HG02870 (cell line): Measurements from ENCODE around the gene CRYGD.
A peak's percentile ranks its signal among the peaks of the same experiment; 100 is the strongest.
"Not testable (repeated sequence)": the region's sequence is repeated elsewhere in the genome, so short reads cannot be mapped to it uniquely, and the experiment has no call there.

Experiments used
- ATAC-seq: cut with Tn5 transposase; IDR thresholded peaks from one replicate; pipeline ENCODE4 v1.9.1; 2021; ENCODE audit warnings: mild to moderate bottlenecking, moderate library complexity; ENCODE audit not compliant: unreplicated experiment

CRYGD gene

DNA sequence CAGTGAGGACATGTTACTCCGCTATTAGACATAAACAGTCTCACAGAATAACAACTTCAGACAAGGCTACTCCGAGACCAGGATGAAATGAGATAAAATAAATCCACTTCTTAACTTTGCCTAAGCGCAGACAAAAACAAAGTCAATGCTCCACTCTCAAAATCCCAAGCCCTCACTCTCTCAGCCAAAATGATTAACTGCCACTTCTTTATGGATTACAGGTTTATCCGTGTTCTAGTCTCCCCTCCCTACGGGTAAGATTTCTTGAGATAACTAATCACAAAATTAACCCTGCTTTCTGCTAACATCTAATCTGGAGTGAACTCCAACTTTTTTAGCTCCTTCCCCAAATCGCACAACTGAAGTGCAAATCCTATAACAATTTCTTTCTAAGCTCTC lies 6.4 kb upstream of the CRYGD start:
- no peak for ATAC-seq

DNA sequence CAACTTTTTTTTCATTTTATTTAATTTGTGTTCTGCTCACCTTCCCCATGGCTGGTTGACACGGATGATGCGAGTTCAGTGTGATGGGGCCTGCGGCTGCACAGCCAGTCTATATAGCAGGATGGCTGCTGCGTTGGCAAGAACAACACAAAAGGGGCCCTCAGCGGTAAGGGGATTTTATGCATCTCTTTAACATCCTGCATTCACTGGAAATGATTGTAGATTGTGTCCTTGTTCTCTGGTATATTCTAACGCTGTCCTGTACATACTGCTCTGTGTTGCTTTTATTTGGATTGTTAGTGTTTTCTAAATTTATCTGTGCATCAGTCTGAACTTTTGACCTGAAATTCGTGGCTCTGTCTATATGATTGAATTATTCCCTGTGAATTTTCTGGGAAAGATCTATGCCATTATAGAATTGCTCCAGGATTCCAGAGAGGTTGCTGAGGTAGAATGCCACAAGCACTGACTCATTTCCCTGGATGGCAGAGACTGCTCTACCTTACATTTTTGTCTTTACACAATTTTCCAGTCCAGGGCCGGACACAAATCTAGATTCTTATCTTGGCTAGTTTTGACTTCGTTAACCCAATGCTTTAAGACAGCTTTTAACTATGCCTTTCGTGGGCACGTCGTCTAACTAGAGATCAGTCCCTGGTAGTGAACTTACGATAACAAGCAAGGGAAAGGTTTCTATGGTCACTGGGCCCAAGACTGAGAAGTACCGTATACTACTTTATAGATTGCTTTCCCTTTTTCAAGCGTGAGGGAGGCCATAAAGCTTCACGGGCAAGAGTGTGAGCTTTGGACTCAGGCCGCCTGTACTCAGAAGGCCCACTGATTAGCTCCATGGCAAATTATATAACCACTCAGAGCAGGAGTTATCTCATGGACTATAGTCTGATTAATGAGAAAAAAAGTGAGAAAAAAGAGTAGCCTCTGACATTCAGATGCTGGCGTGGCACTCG lies 5.7 kb upstream of the CRYGD start, which contains the start of gene CRYGC:
Gene CRYGC, minus strand, starts transcription at position 85 of the 968 bp plus-strand sequence. Its CDS starts 36 bp downstream, at position 49.
- no peak for ATAC-seq

DNA sequence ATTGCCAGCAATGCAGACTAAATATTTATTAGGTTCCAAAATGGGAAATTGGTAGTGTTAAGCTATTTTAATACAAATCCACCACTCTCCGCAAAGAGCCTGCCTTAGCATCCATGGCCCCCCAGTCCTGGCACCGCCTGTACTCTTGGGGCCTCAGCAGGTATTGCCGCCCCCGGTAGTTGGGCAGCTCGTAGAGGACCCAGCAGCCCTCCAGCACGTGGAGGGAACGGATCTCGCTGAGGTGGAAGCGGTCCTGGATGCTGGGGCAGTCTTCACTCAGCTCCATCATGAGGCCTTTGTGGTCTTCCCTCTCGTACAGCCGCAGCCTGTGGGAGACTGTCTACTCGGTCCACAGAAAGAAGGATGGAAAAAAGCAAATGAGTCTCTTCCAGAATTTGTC lies 3.8 kb upstream of the CRYGD start:
- no peak for ATAC-seq

DNA sequence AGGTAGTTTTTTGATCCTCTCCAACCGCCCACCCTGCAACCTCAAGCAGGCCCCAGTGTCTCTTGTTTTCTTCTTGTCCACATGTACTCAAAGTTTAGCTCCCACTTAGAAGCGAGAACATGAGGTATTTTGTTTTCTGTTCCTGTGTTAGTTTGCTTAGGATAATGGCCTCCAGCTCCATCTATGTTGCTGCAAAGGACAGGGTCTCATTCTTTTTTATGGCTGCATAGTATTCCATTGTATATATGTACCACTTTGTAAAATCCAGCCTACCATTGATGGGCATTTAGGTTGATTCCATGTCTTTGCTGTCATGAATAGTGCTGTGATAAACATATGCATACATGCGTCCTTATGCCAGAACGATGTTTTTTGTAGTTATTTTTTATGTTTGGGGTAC lies 2.8 kb upstream of the CRYGD start:
- ATAC-seq, result no peak

DNA sequence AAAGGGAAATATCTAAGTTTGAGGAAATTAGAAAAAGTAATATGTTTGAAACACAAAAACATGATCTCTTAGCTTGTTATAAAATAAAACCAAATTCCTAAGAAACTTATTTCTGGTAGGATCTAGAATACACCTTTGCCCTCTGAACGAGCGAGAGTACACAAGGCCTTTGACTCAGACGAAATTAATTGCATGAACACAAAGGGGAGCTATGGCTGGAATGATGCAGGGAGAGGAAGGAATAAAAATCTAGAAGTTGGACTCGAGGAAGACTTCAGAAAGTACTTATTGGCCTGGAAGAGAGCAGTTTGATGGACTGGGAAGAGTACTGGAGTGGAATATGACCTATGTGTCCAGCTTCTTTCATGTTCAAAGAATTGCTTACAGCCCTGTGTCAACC lies 927 bp upstream of the CRYGD start:
- no peak for ATAC-seq

DNA sequence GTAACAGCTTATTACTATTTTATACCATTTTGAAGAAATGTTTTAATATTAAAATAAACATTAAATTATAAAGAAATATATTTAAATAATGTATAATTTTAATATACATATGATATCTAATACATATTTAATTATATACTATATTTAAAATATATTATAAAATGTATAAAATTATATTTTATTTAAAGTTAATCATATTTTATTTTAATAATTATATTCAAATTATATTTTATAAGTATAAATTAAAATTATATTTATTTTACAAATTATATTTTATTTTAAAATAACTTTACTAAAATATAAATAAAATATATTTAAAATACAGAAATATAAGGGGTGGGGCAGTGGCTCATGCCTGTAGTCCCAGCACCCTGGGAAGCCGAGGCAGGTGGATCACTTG lies 2.1 kb downstream of the CRYGD start:
- no peak for ATAC-seq

DNA sequence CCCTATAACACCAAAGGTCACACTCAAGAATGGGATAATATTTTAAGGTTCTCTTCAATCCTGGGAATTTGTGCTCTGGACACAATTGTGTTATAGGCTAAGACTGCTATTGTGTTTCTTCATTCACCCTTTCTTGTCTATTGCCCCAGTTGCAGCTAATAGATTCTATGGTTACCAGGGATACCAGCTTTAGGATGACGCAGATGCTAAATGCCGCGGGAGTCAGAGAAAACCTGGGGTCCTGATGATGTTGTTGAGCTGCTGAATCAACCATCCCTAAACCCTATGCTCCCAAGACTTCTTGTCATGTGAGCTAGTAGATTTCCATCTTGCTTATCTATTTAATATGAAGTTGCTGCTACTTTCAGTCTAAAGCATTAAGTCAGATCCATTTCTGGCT lies 5.4 kb downstream of the CRYGD start:
- ATAC-seq, result no peak

DNA sequence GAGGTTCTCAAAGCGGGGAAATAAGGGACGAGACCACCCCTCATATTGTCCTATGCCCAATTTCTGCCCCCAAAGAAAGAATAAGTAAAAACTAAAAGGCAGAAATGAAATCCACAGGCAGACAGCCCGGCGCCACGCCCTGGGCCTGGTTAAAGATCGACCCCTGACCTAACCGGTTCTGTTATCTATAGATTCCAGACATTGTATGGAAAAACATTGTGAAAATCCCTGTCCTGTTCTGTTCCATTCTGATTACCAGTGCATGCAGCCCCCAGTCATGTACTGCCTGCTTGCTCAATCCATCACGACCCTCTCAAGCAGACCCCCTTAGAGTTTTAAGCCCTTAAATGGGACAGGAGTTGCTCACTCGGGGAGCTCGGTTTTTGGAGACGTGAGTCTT lies 6.9 kb downstream of the CRYGD start:
- ATAC-seq, result not testable (repeated sequence)

DNA sequence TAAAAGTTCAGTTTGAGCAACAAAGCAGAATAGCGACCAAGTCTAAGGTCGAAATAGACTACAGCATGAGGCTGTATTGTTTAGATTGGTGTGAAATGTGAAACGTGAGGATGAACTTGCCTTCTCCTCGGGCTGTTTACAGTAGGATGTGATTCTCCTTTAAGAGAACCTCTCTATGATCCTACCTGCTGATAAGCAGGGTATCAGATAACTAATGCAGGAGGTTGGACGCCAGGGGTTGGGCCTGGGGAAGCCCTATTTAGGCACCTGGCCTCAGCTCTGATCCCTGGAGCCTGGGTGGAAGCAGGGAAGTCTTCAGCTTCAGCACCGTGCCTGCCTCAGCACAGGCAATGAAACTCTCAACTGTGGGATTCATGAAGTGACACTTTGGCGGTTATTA lies 11.4 kb downstream of the CRYGD start:
- no peak for ATAC-seq

DNA sequence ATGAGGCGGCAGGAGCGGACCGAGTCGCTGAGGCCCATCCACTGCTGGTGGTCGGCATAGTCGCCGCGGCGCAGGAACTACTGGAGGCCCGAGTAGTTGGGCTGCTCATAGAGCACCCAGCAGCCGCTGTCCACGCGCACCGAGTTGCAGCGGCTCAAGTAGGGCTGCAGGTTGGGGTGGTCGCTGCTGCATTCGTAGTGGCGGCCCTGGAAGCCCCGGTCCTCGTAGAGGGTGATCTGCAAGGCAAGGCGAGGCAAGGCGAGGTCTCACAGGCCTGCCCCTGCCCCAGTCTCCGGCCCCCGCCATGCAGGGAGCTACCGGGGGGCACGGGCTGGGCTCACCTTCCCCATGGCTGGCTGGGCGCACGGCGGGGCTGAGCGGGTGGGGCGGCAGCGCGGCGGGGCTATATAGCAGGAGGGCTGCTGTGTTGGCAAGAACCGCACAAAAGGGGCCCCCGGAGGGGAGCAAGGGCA lies 12.0 kb downstream of the CRYGD start:
- ATAC-seq, result not testable (repeated sequence)

DNA sequence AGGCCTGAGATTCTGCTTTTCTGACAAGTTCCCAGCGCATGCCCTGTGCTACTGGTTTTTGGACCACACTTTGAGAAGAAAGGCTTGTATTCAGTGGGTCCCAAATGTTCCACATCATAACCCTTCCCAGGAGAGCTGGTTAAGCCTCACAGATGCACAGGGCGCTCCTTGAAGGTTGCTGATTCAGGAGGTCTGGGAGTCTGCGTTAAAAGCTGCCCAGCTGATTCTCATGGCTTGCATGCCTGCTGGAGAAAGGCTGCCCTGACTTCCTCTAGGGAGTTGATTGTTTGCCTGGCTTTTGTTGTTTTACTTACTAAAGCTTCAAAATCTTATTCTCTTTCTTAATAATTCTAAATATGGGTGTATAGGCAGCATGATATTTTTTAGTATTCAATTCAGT lies 20.7 kb downstream of the CRYGD start:
- ATAC-seq, result no peak

DNA sequence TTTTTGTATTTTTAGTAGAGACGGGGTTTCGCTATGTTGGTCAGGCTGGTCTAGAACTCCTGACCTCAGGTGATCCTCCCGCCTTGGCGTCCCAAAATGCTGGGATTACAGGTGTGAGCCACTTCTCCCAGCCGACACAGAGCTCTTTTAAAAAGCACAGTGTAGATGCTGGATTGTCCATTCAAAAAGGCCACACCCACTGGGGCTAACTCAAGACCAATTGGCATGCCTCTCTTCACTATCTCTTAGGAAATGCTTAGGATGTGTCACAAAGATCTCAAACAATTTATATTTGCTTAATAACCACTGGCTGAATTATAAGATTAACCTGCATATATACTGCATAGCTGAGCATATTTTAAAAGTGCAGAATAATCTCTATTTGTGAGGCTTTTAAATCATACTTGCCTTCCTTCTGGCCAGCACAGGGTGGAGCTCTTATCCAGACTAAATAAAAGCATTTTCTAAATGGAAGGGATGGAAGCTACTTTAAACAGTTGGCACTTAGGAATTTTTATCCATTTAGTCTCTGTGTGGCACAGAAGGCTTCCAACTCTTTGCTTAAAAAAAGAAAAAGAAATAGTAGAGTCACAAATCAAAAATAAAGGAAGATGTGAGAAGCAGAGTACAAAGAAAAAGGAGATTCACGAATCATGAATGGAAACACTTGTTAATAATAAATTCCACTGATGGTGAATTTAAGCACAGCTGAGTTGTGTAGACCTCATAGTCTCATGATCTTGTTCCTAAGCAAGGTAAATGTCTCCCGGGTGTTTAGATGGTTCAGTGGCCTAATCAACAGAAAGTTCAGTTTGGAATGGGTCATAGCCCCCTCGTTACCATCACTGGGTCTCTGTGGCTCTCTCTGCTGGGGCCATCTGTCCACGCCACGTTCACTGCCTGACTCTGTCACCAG lies 22.4 kb downstream of the CRYGD start:
- no peak for ATAC-seq

DNA sequence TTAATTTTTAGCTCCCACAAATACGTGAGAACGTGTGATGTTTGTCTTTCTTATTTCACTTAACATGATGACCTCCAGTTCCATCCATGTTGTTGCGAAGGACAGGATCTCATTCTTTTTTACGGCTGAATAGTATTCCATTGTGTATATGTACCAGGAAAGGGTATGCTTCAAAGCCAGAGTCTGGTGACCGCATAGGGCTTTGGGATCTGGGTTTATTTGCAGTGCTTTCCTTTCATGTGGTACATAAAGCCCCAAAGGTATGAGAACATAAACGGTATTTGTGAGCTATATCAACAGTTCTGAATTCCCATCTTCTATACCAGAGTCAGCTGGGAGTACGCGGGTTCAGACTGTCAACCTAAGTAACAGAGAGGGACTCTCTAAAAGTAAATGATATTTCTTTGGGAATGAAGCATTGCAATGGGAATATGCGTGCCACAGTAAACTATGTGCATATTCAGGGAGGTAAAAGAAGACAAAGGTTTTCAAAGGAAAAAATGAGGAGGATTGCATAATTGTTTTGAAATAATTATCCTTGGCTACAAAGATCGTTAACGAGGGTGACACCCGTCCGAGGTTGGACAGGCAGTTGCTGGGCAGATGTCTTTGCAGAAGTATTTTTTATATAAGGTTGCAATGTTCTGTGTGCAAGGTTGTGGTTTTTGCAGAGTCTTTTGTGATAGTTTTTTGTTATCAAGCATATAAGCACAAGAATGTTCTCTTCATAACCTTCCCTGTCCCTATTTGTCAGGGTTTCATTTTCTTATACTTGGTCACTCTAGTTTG lies 24.4 kb downstream of the CRYGD start:
- ATAC-seq, result no peak

DNA sequence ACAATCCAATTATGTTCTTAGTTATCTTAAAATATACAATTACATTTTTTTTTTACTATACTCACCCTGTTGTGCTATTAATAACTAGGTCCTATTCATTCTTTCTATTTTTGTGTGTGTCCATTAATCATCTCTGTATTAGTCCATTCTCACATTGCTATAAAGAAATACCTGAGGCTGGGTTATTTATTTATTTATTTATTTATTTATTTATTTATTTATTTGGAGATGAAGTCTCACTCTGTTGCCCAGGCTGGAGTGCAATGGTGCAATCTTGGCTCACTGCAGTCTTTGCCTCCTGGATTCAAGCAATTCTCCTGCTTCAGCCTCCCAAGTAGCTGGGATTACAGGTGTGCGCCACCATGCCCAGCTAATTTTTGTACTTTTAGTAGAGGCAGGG lies 25.6 kb downstream of the CRYGD start:
- not testable (repeated sequence) for ATAC-seq

DNA sequence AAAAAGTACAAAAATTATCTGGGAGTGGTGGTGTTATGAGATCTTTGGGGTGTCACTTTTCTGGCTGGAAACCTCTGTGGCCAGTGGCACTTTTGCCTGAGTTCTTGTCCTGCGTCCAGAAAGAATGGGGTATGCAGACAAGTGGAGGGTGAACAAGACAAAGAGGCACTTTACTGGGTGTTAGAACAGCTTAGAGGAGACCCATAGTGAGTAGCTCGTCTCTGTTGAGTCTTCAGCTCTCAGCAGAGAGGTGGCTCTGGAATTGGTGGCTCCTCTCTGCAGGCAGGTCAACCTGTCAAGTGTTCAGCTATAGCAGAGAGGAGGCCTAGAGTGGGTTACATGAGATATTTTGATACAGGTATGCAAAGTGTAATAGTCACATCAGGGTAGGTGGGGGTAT lies 26.1 kb downstream of the CRYGD start:
- ATAC-seq, result no peak

DNA sequence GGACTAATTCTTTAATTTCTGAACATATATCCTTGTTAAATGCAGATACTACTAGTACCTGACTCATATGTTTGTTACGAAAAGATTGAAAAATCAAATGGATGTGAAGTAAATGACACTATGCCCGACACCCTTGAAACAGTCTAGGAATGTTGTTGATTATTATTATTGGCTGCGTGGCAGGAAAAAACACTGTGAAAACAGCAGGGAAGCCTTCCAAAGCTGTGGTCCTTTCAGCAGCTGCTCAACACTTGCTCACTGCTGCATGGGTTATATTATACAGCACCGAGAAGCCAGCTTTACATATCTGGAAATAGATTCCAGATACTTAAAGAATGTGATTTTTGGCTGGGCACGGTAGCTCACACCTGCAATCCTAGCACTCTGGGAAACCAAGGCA lies 26.5 kb downstream of the CRYGD start:
- no peak for ATAC-seq

DNA sequence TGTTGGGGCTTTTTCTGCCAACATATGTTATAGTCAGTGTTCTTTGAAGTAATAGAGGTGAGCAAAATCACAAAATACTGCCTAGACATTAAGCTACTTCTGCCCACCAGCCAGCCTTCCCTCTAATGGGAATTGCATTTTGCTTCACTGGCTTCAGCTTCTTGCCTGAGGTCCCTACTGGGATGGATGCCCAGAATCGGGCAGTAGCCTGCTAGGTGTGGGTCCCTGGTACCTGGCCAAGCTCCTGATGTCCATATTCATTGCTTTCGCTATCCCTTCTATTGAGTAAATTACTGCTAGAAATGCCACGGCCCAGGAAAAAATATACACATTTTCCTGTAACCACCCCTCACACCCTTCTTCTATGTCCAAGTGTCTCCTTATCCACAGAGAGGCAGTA lies 27.0 kb downstream of the CRYGD start:
- ATAC-seq, result no peak

DNA sequence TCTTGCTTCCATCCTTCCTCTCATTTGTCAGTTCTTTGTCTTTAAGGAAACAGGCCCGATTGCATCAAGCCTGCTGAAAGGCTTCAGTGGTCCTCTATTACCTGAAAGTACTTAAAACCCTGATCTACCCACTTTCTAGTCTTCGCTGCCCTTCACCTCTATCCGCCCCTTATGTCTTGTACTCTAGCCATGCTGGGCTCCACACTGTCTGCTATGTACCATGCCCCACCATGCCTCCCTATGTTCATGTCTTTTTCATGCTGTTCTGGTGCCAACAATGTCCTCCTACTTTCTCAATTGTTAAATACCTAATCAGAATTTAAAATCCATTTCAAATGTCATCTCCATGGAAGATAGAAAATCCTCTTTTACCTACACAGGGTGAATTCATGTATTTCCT lies 28.2 kb downstream of the CRYGD start:
- ATAC-seq, result no peak

DNA sequence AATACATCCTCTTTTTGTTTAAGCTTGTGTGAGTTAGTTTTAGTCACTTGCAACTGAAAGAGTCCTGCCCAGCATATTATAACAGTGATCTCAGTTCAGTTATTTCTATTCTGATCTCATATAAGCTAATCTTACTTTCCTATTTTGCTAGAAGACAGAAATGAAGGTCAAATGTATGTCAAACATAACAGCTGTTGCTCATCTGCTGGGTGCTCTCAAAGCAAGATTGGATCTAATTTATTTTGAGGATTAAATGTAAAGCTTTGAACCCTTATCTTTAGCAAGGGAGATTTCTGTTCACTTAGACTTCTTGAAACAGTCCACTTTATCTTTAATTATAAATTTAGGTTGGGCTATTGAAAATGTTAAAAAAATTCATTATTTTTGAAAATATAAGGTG lies 31.2 kb downstream of the CRYGD start:
- ATAC-seq, result peak; percentile 54

DNA sequence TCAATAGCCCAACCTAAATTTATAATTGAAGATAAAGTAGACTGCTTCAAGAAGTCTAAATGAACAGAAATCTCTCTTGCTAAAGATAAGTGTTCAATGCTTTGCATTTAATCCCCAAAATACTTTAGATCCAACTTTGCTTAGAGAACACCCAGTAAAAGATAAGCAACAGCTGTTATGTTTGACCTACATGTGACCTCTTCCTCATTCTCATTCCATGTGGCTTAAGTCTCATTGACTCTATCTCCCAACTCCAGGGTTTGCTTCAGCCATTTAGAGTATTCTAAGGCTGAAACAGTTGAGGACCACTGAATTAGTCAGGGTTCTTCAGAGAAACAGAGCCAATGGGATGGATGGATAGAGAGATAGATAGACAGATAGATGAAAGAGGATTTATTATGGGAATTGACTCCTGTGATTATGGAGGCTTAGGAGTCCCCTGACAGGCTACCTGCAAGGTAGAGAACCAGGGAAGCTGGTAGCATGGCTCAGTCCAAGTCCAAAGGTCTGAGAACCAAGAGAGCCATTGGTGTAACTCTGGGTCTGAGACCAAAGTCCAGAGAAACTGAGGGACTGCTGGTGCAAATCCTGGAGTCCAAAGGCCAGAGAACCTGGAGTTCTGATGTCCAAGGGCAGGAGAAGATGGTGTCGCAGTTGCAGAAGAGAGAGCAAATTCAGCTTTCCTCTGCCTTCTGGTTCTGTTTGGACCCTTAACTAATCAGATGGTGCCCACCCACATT lies 32.1 kb downstream of the CRYGD start:
- no peak for ATAC-seq
